ENCODE data around the gene KCNQ4. TPM values are rescaled to one million over a fixed set of nuclear protein-coding genes. Genes with fewer than 3 reads are reported as not detected.

The KCNQ4 gene
- total RNA-seq, 1 experiment from 2014 or later = 1.4 TPM

- no peak for TF ChIP-seq CTCF (conservative IDR thresholded peaks at IDR 0.05)
- Histone ChIP-seq H3K79me2 (ENCODE audit: insufficient read depth, low read length) (no peaks in the 10 kb centered on the region), H3K79me1 (ENCODE audit: insufficient read depth, low read depth, low read length, poor library complexity, severe bottlenecking) (no peaks in the 10 kb centered on the region), H3K23me2 (ENCODE audit: insufficient read length, low read depth, low read length, poor library complexity, severe bottlenecking) (peaks cover 3% of the 10 kb centered on the region), H3K9ac (ENCODE audit: extremely low read depth, insufficient read length, low read length) (no peak overlapping the region), H4K91ac (ENCODE audit: insufficient read length, low read depth, low read length) (no peak overlapping the region), H4K5ac (ENCODE audit: insufficient read length, low read depth, low read length) (no peak overlapping the region), H2BK5ac (ENCODE audit: insufficient read length, low read length) (no peak overlapping the region), H3K56ac (ENCODE audit: insufficient read length, low read depth, low read length) (no peak overlapping the region), H2AFZ (ENCODE audit: low read length) (no peak overlapping the region), H4K20me1 (ENCODE audit: control insufficient read depth, insufficient read depth, insufficient read length) (no peaks in the 10 kb centered on the region), H2AK5ac (ENCODE audit: insufficient read length, low read length) (no peak overlapping the region), H3K27ac (ENCODE audit: insufficient read length, low read depth, low read length) (no peak overlapping the region), H3K4ac (ENCODE audit: low read depth, low read length) (no peak overlapping the region), H3K23ac (ENCODE audit: insufficient read length, low read depth, low read length) (no peak overlapping the region), H3T11ph (ENCODE audit: low read length) (no peak overlapping the region), H3K27me3 (ENCODE audit: insufficient read depth, low read length) (no peaks in the 10 kb centered on the region), H3K18ac (ENCODE audit: insufficient read length, low read depth, low read length) (no peak overlapping the region), H2BK12ac (ENCODE audit: insufficient read length, low read depth, low read length) (no peak overlapping the region), H3K4me2 (ENCODE audit: insufficient read depth, insufficient read length, low read length) (no peak overlapping the region), H4K8ac (replicated peaks; ENCODE audit: insufficient read length, low read depth, low read length) (no peak overlapping the region), H3K4me1 (ENCODE audit: insufficient read depth, low read length) (0 out of 2 replicates have a peak, but pooled peaks cover 5% of the 10 kb centered on the region), H2BK20ac (ENCODE audit: low read depth, low read length, poor library complexity, severe bottlenecking) (no peak overlapping the region), H3K14ac (ENCODE audit: insufficient read depth, low read length) (no peak overlapping the region; the same call in 1 of the 2 replicates), H2BK15ac (ENCODE audit: low read depth, low read length) (no peak overlapping the region), H2BK120ac (ENCODE audit: low read depth, low read length, poor library complexity, severe bottlenecking) (no peak overlapping the region), H3K9me3 (ENCODE audit: control insufficient read depth, low read depth, low read length) (no peaks in the 10 kb centered on the region)
- no CpG with 5 or more reads among the region's 2 CpGs for WGBS (ENCODE audit: extremely low coverage, insufficient read length, low lambda C conversion rate)
- Mint-ChIP-seq H3K36me3 (ENCODE audit: insufficient read depth in 1 of 3, low read depth in 3 of 3) (no peaks in the 10 kb centered on the region), H3K27ac (peak overlapping the region in 1 of 3 experiments; percentile 53; a peak in 1 of 7 replicates), H3K4me3 (peak overlapping the region in 1 of 2 experiments; percentile 30; a peak in 1 of 5 replicates), H3K9me3 (no peaks in the 10 kb centered on the region), H3K4me1 (peaks cover 50 to 65% of the 10 kb centered on the region in 2 experiments), H3K27me3 (ENCODE audit: low read depth) (peaks cover 23% of the 10 kb centered on the region)
- no peak for DNase-seq
These were observed 20.3 kb downstream of the KCNQ4 start for GRCh38 chr1:40803902-40804301.
